PFSK-1 (cell line): ENCODE data around the gene TRAF1.

Experiments
- FOXP2 ChIP-seq: optimal IDR thresholded peaks from 2 replicates; pipeline ENCODE3; 2011; ENCODE audit warnings: borderline replicate concordance, control low read depth, inconsistent platforms; ENCODE audit not compliant: insufficient read depth; ENCODE audit errors: extremely low read length, extremely low read depth
- POLR2AphosphoS5 ChIP-seq: IDR thresholded peaks from 2 replicates; pipeline ENCODE4 v1.6.1; 2012; ENCODE audit warnings: low read depth, mild to moderate bottlenecking, control low read depth, low read length, moderate library complexity
- REST ChIP-seq, 2 experiments: IDR thresholded peaks; 2 replicates each; pipeline versions ENCODE4 v1.6.1 to v1.8.0; 2011 to 2012; ENCODE audit warnings: low read depth in 2 of 2, low read length in 2 of 2, control low read depth in 1 of 2, inconsistent platforms in 1 of 2, mild to moderate bottlenecking in 1 of 2, moderate library complexity in 1 of 2; ENCODE audit not compliant: insufficient read depth in 1 of 2
- SIN3A ChIP-seq: IDR thresholded peaks from 2 replicates; pipeline ENCODE4 v1.6.1; 2012; ENCODE audit warnings: mild to moderate bottlenecking, low read length, moderate library complexity, borderline replicate concordance; ENCODE audit not compliant: insufficient read depth
- TAF1 ChIP-seq: IDR thresholded peaks from 2 replicates; pipeline ENCODE4 v1.6.1; 2012; ENCODE audit warnings: low read length, control low read depth, borderline replicate concordance; ENCODE audit not compliant: insufficient read depth

TRAF1 gene

DNA sequence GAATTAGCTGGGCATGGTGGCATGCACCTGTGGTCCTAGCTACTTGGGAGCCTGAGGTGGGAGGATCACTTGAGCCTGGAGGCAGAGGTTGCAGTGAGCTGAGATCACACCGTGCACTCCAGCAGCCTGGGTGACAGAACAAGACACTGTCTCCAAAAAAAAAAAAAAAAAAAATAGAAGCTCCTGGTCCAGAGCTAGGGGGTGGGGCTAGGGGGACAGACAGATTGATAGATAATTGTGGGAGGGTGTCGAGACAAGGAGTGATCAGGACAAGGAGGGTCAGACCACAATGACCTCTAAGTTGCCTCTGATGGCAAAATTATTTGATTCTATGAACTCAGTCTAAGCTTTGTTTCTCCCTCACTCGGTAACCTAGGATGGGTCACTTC is 43.0 kb downstream of the TRAF1 start:
- TF ChIP-seq REST (IDR thresholded peaks at IDR 0.05; ENCODE audit: insufficient read depth in 1 of 2, low read depth in 2 of 2, low read length in 2 of 2): no peak
- no peak for TF ChIP-seq SIN3A
- no peak for TF ChIP-seq TAF1
- TF ChIP-seq FOXP2: no peak
- TF ChIP-seq POLR2AphosphoS5: no peak

- TF ChIP-seq FOXP2 (no peak), SIN3A (no peak), REST (IDR thresholded peaks at IDR 0.05; ENCODE audit: insufficient read depth in 1 of 2, low read depth in 2 of 2, low read length in 2 of 2) (no peak), POLR2AphosphoS5 (no peak), TAF1 (no peak)
Observed at GRCh38 chr9:120882935-120883607, 43.5 kb downstream of the TRAF1 start.

- TF ChIP-seq REST (IDR thresholded peaks at IDR 0.05; ENCODE audit: insufficient read depth in 1 of 2, low read depth in 2 of 2, low read length in 2 of 2): no peak
- TF ChIP-seq TAF1: no peak
- no peak for TF ChIP-seq POLR2AphosphoS5
Observed at GRCh38 chr9:120879446-120879845, 47.1 kb downstream of the TRAF1 start.

- TF ChIP-seq SIN3A (no peak), FOXP2 (no peak), REST (IDR thresholded peaks at IDR 0.05; ENCODE audit: insufficient read depth in 1 of 2, low read depth in 2 of 2, low read length in 2 of 2) (no peak), TAF1 (no peak), POLR2AphosphoS5 (no peak)
Observed at GRCh38 chr9:120878188-120879130, 48.1 kb downstream of the TRAF1 start.
